EH (cell line): ENCODE results near the gene PCDHGC5.

Source experiments
- DNase-seq: peaks from one replicate; pipeline ENCODE4 v3.0.0-alpha.2; 2015; ENCODE audit warnings: low read depth

Gene PCDHGC5

GRCh38 chr5:141513627-141514329 lies 24.9 kb downstream of the PCDHGC5 start:
- peak; percentile 91 for DNase-seq

GRCh38 chr5:141514330-141515133 lies 25.7 kb downstream of the PCDHGC5 start:
- peak; percentile 82 for DNase-seq

GRCh38 chr5:141515141-141515540 lies 26.3 kb downstream of the PCDHGC5 start:
- DNase-seq: no peak

GRCh38 chr5:141515946-141516671 lies 27.2 kb downstream of the PCDHGC5 start:
- peak; percentile 55 for DNase-seq

GRCh38 chr5:141516672-141517025 lies 27.8 kb downstream of the PCDHGC5 start:
- no peak for DNase-seq

- DNase-seq: no peak
Observed at GRCh38 chr5:141517312-141517711, 28.4 kb downstream of the PCDHGC5 start.

GRCh38 chr5:141517880-141518617 lies 29.2 kb downstream of the PCDHGC5 start:
- peak; percentile 76 for DNase-seq

GRCh38 chr5:141518618-141519015 lies 29.7 kb downstream of the PCDHGC5 start:
- no peak for DNase-seq

GRCh38 chr5:141519605-141520565 lies 31.0 kb downstream of the PCDHGC5 start:
- DNase-seq: no peak

GRCh38 chr5:141521244-141521781 lies 32.4 kb downstream of the PCDHGC5 start:
- DNase-seq: peak; percentile 99

- no peak for DNase-seq
Observed at GRCh38 chr5:141522301-141522700, 33.4 kb downstream of the PCDHGC5 start.

GRCh38 chr5:141523991-141524390 lies 35.1 kb downstream of the PCDHGC5 start:
- no peak for DNase-seq

- DNase-seq: peak; percentile 97
Observed at GRCh38 chr5:141524604-141525597, 36.0 kb downstream of the PCDHGC5 start.

- no peak for DNase-seq
Observed at GRCh38 chr5:141525653-141526052, 36.8 kb downstream of the PCDHGC5 start.

- DNase-seq: no peak
Observed at GRCh38 chr5:141527426-141527825, 38.5 kb downstream of the PCDHGC5 start.

- no peak for DNase-seq
Observed at GRCh38 chr5:141528291-141528984, 39.6 kb downstream of the PCDHGC5 start.

- DNase-seq: peak; percentile 80
Observed at GRCh38 chr5:141529002-141529401, 40.1 kb downstream of the PCDHGC5 start.

- no peak for DNase-seq
Observed at GRCh38 chr5:141529873-141530272, 41.0 kb downstream of the PCDHGC5 start.

- no peak for DNase-seq
Observed at GRCh38 chr5:141532726-141533125, 43.8 kb downstream of the PCDHGC5 start.
